Lower lobe of right lung (tissue), 2 donors: ENCODE measurements around the gene TAX1BP1. TPM values are rescaled to one million over a fixed set of nuclear protein-coding genes. Genes with fewer than 3 reads are reported as not detected.

Experiments used
- ATAC-seq, 2 donors: fragments of 200-7000 bp; cut with Tn5 transposase; one replicate each; pipeline ENCODE4 v1.9.1; 2020 to 2022; ENCODE audit warnings: mild to moderate bottlenecking in 2 of 2, moderate library complexity in 2 of 2
- DNase-seq: peaks from one replicate; pipeline ENCODE4 v3.0.0-alpha.2; 2020
- H3K27ac ChIP-seq: fragments of 200-600 bp; one replicate; pipeline ENCODE4 v1.8.0; 2022
- H3K27me3 ChIP-seq: fragments of 200-600 bp; one replicate; pipeline ENCODE4 v1.8.0; 2022; ENCODE audit warnings: low read depth
- H3K36me3 ChIP-seq: fragments of 200-600 bp; one replicate; pipeline ENCODE4 v1.8.0; 2022; ENCODE audit warnings: mild to moderate bottlenecking
- H3K4me1 ChIP-seq: fragments of 200-600 bp; one replicate; pipeline ENCODE4 v1.8.0; 2022
- H3K4me3 ChIP-seq: fragments of 200-600 bp; one replicate; pipeline ENCODE4 v1.8.0; 2022; ENCODE audit warnings: mild to moderate bottlenecking
- H3K9me3 ChIP-seq: fragments of 200-600 bp; one replicate; pipeline ENCODE4 v1.8.0; 2022
- CTCF ChIP-seq: fragments of 200-600 bp; IDR thresholded peaks from one replicate; pipeline ENCODE4 v1.8.0; 2022; ENCODE audit warnings: antibody characterized with exemption, mild to moderate bottlenecking
- intact Hi-C: fragments of 100-400 bp; cut with DNase I; formaldehyde crosslinking; loops from one replicate; pipeline ENCODE4 v1.11.0; 2022
- total RNA-seq: library from RNA; stranded (reverse); fragmentation: NEBNext Ultra II Directional; extraction: Animal tissue kit (Norgen Biotek cat#: 25700); gene quantifications from one replicate; pipeline ENCODE4 v1.2.1, GENCODE V29; 2021
- donor health status: DM: no; HTN: yes; CAD: no; lungs with severe emphysema.

Gene TAX1BP1
- total RNA-seq, 1 donor from 2014 or later: 128 TPM

GRCh38 chr7:27860800-27861199 is 120.8 kb downstream of the TAX1BP1 start:
- DNase-seq: no peak
- intact Hi-C loops: no loop called here
- no peak for TF ChIP-seq CTCF
- no peak for ATAC-seq
- H3K4me3 ChIP-seq: no peak overlapping the region
- no peaks in the 10 kb centered on the region for H3K4me1 ChIP-seq
- H3K27me3 ChIP-seq: no peaks in the 10 kb centered on the region
- H3K27ac ChIP-seq: no peak overlapping the region
- no peaks in the 10 kb centered on the region for H3K9me3 ChIP-seq
- H3K36me3 ChIP-seq: no peaks in the 10 kb centered on the region

- Histone ChIP-seq H3K27me3 (no peaks in the 10 kb centered on the region), H3K27ac (no peak overlapping the region), H3K36me3 (no peaks in the 10 kb centered on the region), H3K9me3 (no peaks in the 10 kb centered on the region), H3K4me1 (no peaks in the 10 kb centered on the region), H3K4me3 (no peak overlapping the region)
- ATAC-seq (no peak), DNase-seq (no peak)
- no peak for TF ChIP-seq CTCF
- intact Hi-C loops: no loop called here
These were observed 121.8 kb downstream of the TAX1BP1 start for GRCh38 chr7:27861747-27862146.

GRCh38 chr7:27863880-27864279 is 123.9 kb downstream of the TAX1BP1 start:
- H3K27me3 ChIP-seq: no peaks in the 10 kb centered on the region
- no peaks in the 10 kb centered on the region for H3K9me3 ChIP-seq
- no peak for ATAC-seq
- no peak for TF ChIP-seq CTCF
- no peak for DNase-seq
- H3K4me1 ChIP-seq: no peaks in the 10 kb centered on the region
- intact Hi-C loops: no loop called here
- no peak overlapping the region for H3K4me3 ChIP-seq
- no peaks in the 10 kb centered on the region for H3K36me3 ChIP-seq
- no peak overlapping the region for H3K27ac ChIP-seq

GRCh38 chr7:27866256-27866655 is 126.3 kb downstream of the TAX1BP1 start:
- no peak for TF ChIP-seq CTCF
- ATAC-seq (no peak), DNase-seq (no peak)
- H3K36me3 ChIP-seq: no peaks in the 10 kb centered on the region
- H3K4me1 ChIP-seq: no peaks in the 10 kb centered on the region
- no peak overlapping the region for H3K27ac ChIP-seq
- H3K4me3 ChIP-seq: no peak overlapping the region
- intact Hi-C loops: no loop called here
- H3K27me3 ChIP-seq: no peaks in the 10 kb centered on the region
- no peaks in the 10 kb centered on the region for H3K9me3 ChIP-seq

- no peak for DNase-seq
- TF ChIP-seq CTCF: no peak
- Histone ChIP-seq H3K27me3 (no peaks in the 10 kb centered on the region), H3K27ac (no peak overlapping the region), H3K4me1 (no peaks in the 10 kb centered on the region), H3K36me3 (no peaks in the 10 kb centered on the region), H3K9me3 (no peaks in the 10 kb centered on the region), H3K4me3 (no peak overlapping the region)
- intact Hi-C loops: no loop called here
- ATAC-seq: no peak
These were observed 127.1 kb downstream of the TAX1BP1 start for GRCh38 chr7:27866828-27867672.
